Limb (tissue), 2 donors: Measurements from ENCODE around the gene NUBPL.

Source experiments
- DNase-seq, 2 donors: peaks; one replicate each; pipeline ENCODE4 v3.0.0-alpha.2; 2016; ENCODE audit errors: extremely low spot score in 2 of 2

Gene NUBPL

GRCh38 chr14:31909977-31910376 is 348.8 kb downstream of the NUBPL start:
- no peak for DNase-seq
